ENCODE results near the gene RBMS1.

DNA sequence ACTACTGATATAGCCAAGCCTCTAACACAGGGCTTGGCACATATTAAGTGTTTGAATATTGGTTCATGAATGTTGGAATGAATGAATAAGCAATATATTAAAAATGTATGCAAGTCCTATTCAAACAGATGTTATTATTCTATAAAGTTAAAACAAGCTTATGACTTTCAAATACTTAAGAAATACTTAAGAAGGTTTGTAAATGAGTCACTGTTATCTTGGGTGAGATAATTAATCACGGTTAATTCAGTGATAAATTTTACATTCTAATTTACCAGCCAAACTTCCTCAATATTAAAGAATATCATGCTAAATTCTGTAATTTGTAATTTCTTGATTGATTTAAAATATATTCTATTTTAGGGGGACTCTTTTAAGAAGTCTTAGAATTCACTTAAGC is 74.8 kb downstream of the RBMS1 start:
- TF ChIP-seq, protein P1, sequence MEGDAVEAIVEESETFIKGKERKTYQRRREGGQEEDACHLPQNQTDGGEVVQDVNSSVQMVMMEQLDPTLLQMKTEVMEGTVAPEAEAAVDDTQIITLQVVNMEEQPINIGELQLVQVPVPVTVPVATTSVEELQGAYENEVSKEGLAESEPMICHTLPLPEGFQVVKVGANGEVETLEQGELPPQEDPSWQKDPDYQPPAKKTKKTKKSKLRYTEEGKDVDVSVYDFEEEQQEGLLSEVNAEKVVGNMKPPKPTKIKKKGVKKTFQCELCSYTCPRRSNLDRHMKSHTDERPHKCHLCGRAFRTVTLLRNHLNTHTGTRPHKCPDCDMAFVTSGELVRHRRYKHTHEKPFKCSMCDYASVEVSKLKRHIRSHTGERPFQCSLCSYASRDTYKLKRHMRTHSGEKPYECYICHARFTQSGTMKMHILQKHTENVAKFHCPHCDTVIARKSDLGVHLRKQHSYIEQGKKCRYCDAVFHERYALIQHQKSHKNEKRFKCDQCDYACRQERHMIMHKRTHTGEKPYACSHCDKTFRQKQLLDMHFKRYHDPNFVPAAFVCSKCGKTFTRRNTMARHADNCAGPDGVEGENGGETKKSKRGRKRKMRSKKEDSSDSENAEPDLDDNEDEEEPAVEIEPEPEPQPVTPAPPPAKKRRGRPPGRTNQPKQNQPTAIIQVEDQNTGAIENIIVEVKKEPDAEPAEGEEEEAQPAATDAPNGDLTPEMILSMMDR (IDR thresholded peaks at IDR 0.05), result no peak
- no peak for TF ChIP-seq POLR2A (IDR thresholded peaks at IDR 0.05)

Measured in lower leg skin (tissue), 3 donors.